K562 (cell line): Measurements from ENCODE around the gene AGO1. TPM values are rescaled to one million over a fixed set of nuclear protein-coding genes. Genes with fewer than 3 reads are reported as not detected.

ENCODE experiments used
- CREB1 ChIP-seq, 2 experiments: sonication (generic) in 1 of 2; formaldehyde crosslinking in 1 of 2; IDR thresholded peaks; 2 replicates each; pipeline versions ENCODE4 v1.6.1 to v1.8.0; 2012 to 2022; ENCODE audit warnings: inconsistent platforms in 1 of 2, mild to moderate bottlenecking in 1 of 2, missing genetic modification reagents in 1 of 2, moderate library complexity in 1 of 2
- CTBP1 ChIP-seq: fragments of 450-650 bp; IDR thresholded peaks from 2 replicates; pipeline ENCODE4 v1.6.1; 2016; ENCODE audit warnings: borderline replicate concordance
- ELF2 ChIP-seq: fragments of 250-450 bp; sonication (Bioruptor Pico); IDR thresholded peaks from 2 replicates; pipeline ENCODE4 v1.5.0; 2021; ENCODE audit warnings: mild to moderate bottlenecking
- KDM5B ChIP-seq: fragments of 200-600 bp; sonication (generic); IDR thresholded peaks from 2 replicates; pipeline ENCODE4 v1.6.1; 2012; ENCODE audit warnings: low read depth, mild to moderate bottlenecking, moderate library complexity, low read length, control low read depth, inconsistent platforms; ENCODE audit not compliant: insufficient replicate concordance
- MEIS2 ChIP-seq: fragments of 450-650 bp; IDR thresholded peaks from 2 replicates; pipeline ENCODE4 v1.6.1; 2014; ENCODE audit warnings: mild to moderate bottlenecking; ENCODE audit not compliant: partially characterized antibody
- POLR2H ChIP-seq: IDR thresholded peaks from 2 replicates; pipeline ENCODE4 v1.6.1; 2016; ENCODE audit warnings: missing genetic modification characterization, low read depth, mild to moderate bottlenecking, control low read depth, missing compliant biosample characterization, moderate library complexity
- SMARCE1 ChIP-seq: fragments of 450-650 bp; IDR thresholded peaks from 2 replicates; pipeline ENCODE4 v1.7.1; 2016; ENCODE audit warnings: mild to moderate bottlenecking
- SUPT5H ChIP-seq: fragments of 450-650 bp; IDR thresholded peaks from 2 replicates; pipeline ENCODE4 v1.6.1; 2016
- ZNF175 ChIP-seq: fragments of 200-800 bp; sonication (Bioruptor generic); IDR thresholded peaks from 2 replicates; pipeline ENCODE4 v1.6.1; 2016; ENCODE audit warnings: low read depth, mild to moderate bottlenecking, missing genetic modification characterization, missing compliant biosample characterization
- ZNF589 ChIP-seq: fragments of 200-800 bp; sonication (Bioruptor generic); IDR thresholded peaks from 2 replicates; pipeline ENCODE4 v1.6.1; 2016; ENCODE audit warnings: low read depth, missing genetic modification characterization, missing compliant biosample characterization
- polyA plus RNA-seq, 8 experiments: library from polyadenylated mRNA; depleted of rRNA in 4 of 8; stranded (reverse) in 5 of 8; unstranded in 3 of 8; fragments of >200 nt; fragmentation: Nextera tagmentation in 2 of 8; fragmentation: Illumina TruSeq in 1 of 8; extraction: Ambion mirVana in 2 of 8; extraction: Trizol in 1 of 8; gene quantifications; 2 replicates each; pipeline versions ENCODE4 v1.2.1 to v1.2.3, GENCODE V29; 2011 to 2014; ENCODE audit warnings: inconsistent platforms in 1 of 8, missing spikeins in 1 of 8
- total RNA-seq, 7 experiments: library from RNA; depleted of rRNA in 6 of 7; stranded (reverse); fragments of >200 nt in 6 of 7; fragmentation: Illumina TruSeq in 2 of 7; extraction: Trizol in 2 of 7; gene quantifications; 2 replicates each; pipeline versions ENCODE4 v1.2.1 to v1.2.3, GENCODE V29; 2011 to 2021; ENCODE audit warnings: low replicate concordance in 1 of 7
- TF ChIP-seq, protein P1 (sequence below): fragments of 250-450 bp; sonication (Bioruptor Pico); IDR thresholded peaks from 2 replicates; pipeline ENCODE4 v1.9.0; 2021; ENCODE audit warnings: mild to moderate bottlenecking, inconsistent platforms
- TF ChIP-seq, protein P2 (sequence below), 2 experiments: IDR thresholded peaks; 2 replicates each; pipeline ENCODE4 v1.6.1; 2011; ENCODE audit warnings: borderline replicate concordance in 1 of 2, control low read depth in 1 of 2, low read depth in 1 of 2, low read length in 1 of 2, mild to moderate bottlenecking in 1 of 2, mixed read lengths in 1 of 2, moderate library complexity in 1 of 2; ENCODE audit not compliant: insufficient read depth in 1 of 2, insufficient read length in 1 of 2, poor library complexity in 1 of 2, severe bottlenecking in 1 of 2; ENCODE audit errors: extremely low read depth in 1 of 2
- TF ChIP-seq, protein P3 (sequence below): fragments of 450-650 bp; IDR thresholded peaks from 2 replicates; pipeline ENCODE4 v1.6.1; 2017; ENCODE audit warnings: antibody characterized with exemption, mild to moderate bottlenecking
- TF ChIP-seq, protein P4 (sequence below): fragments of 450-650 bp; IDR thresholded peaks from 2 replicates; pipeline ENCODE4 v1.6.1; 2016; ENCODE audit warnings: borderline replicate concordance

The AGO1 gene
- total and polyA plus RNA-seq, 9 of the 15 experiments (the other 6 are each of a cell fraction or from before 2014, with no cell fraction given): 7.3 to 64.2 (median 26.0) TPM

DNA sequence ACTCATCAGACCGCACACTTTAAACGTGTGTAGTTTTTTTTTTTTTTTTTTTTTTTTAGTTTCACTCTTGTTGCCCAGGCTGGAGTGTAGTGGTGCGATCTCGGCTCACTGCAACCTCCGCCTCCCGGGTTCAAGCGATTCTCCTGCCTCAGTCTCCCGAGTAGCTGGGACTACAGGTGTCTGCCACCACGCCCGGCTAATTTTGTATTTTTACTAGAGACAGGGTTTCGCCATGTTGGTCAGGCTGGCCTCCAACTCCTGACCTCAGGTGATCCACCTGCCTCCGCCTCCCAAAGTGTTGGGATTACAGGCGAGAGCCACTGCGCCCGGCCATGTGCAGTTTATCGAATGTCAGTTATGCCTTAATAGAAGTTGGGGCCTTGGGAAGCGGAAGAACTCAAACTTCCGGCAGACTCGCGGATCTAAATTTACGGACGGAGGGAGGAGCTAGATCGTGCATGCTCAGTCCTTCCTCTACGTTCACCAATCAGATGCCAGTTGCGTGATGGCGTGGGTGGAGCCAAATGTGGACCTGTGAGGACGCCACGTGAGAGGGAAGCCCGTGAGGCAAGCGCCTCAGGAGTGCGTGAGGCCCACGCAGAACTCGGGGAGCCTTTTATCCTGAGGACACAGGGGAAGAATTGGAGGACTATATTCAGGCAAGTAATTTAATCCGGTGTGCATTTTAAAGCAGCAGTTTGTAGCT, 13.6 kb upstream of the AGO1 start (continued):
- TF ChIP-seq MEIS2: peak; percentile 99
- TF ChIP-seq SMARCE1: 0 out of 2 replicates have a peak, but pooled peaks have one; percentile 47
- TF ChIP-seq CREB1 (IDR thresholded peaks at IDR 0.05): 0 out of 2 replicates have a peak, but pooled peaks have one; percentile 26
- TF ChIP-seq CREB1 (CRISPR knock-in tag; IDR thresholded peaks at IDR 0.05): peak; percentile 54; the same call in 1 of the 2 replicates
- TF ChIP-seq SUPT5H: peak; percentile 88
- peak; percentile 77 for TF ChIP-seq POLR2H (tag)
- TF ChIP-seq ZNF589: peak; percentile 51; the same call in 1 of the 2 replicates
- TF ChIP-seq, protein P1, sequence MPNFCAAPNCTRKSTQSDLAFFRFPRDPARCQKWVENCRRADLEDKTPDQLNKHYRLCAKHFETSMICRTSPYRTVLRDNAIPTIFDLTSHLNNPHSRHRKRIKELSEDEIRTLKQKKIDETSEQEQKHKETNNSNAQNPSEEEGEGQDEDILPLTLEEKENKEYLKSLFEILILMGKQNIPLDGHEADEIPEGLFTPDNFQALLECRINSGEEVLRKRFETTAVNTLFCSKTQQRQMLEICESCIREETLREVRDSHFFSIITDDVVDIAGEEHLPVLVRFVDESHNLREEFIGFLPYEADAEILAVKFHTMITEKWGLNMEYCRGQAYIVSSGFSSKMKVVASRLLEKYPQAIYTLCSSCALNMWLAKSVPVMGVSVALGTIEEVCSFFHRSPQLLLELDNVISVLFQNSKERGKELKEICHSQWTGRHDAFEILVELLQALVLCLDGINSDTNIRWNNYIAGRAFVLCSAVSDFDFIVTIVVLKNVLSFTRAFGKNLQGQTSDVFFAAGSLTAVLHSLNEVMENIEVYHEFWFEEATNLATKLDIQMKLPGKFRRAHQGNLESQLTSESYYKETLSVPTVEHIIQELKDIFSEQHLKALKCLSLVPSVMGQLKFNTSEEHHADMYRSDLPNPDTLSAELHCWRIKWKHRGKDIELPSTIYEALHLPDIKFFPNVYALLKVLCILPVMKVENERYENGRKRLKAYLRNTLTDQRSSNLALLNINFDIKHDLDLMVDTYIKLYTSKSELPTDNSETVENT (CRISPR knock-in tag): 0 out of 2 replicates have a peak, but pooled peaks have one; percentile 19
- TF ChIP-seq, protein P2, sequence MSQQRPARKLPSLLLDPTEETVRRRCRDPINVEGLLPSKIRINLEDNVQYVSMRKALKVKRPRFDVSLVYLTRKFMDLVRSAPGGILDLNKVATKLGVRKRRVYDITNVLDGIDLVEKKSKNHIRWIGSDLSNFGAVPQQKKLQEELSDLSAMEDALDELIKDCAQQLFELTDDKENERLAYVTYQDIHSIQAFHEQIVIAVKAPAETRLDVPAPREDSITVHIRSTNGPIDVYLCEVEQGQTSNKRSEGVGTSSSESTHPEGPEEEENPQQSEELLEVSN (IDR thresholded peaks at IDR 0.05; ENCODE audit: borderline replicate concordance in 1 of 2, extremely low read depth in 1 of 2, insufficient read depth in 1 of 2, insufficient read length in 1 of 2, low read depth in 1 of 2, low read length in 1 of 2, poor library complexity in 1 of 2, severe bottlenecking in 1 of 2): peak; percentile 71 to 73
- TF ChIP-seq, protein P3, sequence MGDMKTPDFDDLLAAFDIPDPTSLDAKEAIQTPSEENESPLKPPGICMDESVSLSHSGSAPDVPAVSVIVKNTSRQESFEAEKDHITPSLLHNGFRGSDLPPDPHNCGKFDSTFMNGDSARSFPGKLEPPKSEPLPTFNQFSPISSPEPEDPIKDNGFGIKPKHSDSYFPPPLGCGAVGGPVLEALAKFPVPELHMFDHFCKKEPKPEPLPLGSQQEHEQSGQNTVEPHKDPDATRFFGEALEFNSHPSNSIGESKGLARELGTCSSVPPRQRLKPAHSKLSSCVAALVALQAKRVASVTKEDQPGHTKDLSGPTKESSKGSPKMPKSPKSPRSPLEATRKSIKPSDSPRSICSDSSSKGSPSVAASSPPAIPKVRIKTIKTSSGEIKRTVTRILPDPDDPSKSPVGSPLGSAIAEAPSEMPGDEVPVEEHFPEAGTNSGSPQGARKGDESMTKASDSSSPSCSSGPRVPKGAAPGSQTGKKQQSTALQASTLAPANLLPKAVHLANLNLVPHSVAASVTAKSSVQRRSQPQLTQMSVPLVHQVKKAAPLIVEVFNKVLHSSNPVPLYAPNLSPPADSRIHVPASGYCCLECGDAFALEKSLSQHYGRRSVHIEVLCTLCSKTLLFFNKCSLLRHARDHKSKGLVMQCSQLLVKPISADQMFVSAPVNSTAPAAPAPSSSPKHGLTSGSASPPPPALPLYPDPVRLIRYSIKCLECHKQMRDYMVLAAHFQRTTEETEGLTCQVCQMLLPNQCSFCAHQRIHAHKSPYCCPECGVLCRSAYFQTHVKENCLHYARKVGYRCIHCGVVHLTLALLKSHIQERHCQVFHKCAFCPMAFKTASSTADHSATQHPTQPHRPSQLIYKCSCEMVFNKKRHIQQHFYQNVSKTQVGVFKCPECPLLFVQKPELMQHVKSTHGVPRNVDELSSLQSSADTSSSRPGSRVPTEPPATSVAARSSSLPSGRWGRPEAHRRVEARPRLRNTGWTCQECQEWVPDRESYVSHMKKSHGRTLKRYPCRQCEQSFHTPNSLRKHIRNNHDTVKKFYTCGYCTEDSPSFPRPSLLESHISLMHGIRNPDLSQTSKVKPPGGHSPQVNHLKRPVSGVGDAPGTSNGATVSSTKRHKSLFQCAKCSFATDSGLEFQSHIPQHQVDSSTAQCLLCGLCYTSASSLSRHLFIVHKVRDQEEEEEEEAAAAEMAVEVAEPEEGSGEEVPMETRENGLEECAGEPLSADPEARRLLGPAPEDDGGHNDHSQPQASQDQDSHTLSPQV: peak; percentile 64
- TF ChIP-seq, protein P4, sequence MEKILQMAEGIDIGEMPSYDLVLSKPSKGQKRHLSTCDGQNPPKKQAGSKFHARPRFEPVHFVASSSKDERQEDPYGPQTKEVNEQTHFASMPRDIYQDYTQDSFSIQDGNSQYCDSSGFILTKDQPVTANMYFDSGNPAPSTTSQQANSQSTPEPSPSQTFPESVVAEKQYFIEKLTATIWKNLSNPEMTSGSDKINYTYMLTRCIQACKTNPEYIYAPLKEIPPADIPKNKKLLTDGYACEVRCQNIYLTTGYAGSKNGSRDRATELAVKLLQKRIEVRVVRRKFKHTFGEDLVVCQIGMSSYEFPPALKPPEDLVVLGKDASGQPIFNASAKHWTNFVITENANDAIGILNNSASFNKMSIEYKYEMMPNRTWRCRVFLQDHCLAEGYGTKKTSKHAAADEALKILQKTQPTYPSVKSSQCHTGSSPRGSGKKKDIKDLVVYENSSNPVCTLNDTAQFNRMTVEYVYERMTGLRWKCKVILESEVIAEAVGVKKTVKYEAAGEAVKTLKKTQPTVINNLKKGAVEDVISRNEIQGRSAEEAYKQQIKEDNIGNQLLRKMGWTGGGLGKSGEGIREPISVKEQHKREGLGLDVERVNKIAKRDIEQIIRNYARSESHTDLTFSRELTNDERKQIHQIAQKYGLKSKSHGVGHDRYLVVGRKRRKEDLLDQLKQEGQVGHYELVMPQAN: peak; percentile 85
- TF ChIP-seq ELF2: peak; percentile 84
- TF ChIP-seq ZNF175 (CRISPR knock-in tag): 0 out of 2 replicates have a peak, but pooled peaks have one; percentile 58
- peak; percentile 82 for TF ChIP-seq KDM5B
- peak; percentile 17; the same call in 1 of the 2 replicates for TF ChIP-seq CTBP1
